Activated CD4-positive, alpha-beta T cell treated with anti-CD3 and anti-CD28 coated beads for 36 hours (primary cell): Measurements from ENCODE around the gene CLSTN2. TPM values are rescaled to one million over a fixed set of nuclear protein-coding genes. Genes with fewer than 3 reads are reported as not detected.

Source experiments
- ATAC-seq: fragments of 200-7000 bp; cut with Tn5 transposase; one replicate; pipeline ENCODE4 v1.10.0; 2021; ENCODE audit warnings: mild to moderate bottlenecking, moderate library complexity
- CTCF ChIA-PET: fragments of 350-600 bp; sonication (Branson Sonifier 250); formaldehyde crosslinking; loops from one replicate; lab custom pipeline; 2021; ENCODE audit warnings: antibody characterized with exemption; lab: Charles Lee
- POLR2A ChIA-PET: fragments of 350-600 bp; sonication (Branson Sonifier 250); formaldehyde crosslinking; loops from one replicate; lab custom pipeline; 2021; ENCODE audit warnings: antibody characterized with exemption, inconsistent platforms; lab: Charles Lee
- DNase-seq: peaks from one replicate; pipeline ENCODE4 v3.0.0-alpha.2; 2020
- H3K27ac Mint-ChIP-seq: one replicate; pipeline ENCODE4 v1.8.0; 2021; ENCODE audit warnings: mixed read lengths
- H3K27me3 Mint-ChIP-seq: one replicate; pipeline ENCODE4 v1.8.0; 2021; ENCODE audit warnings: mixed read lengths
- H3K36me3 Mint-ChIP-seq: one replicate; pipeline ENCODE4 v1.8.0; 2021; ENCODE audit warnings: low read depth, mixed read lengths
- H3K4me1 Mint-ChIP-seq: one replicate; pipeline ENCODE4 v1.8.0; 2021; ENCODE audit warnings: mixed read lengths
- H3K4me3 Mint-ChIP-seq: one replicate; pipeline ENCODE4 v1.8.0; 2021; ENCODE audit warnings: mild to moderate bottlenecking, moderate library complexity, mixed read lengths
- H3K9me3 Mint-ChIP-seq: one replicate; pipeline ENCODE4 v1.8.0; 2021; ENCODE audit warnings: low read depth, mixed read lengths
- intact Hi-C, 2 experiments: fragments of 100-400 bp; cut with DNase I in 1 of 2; cut with micrococcal nuclease in 1 of 2; formaldehyde crosslinking; loops; one replicate each; pipeline versions ENCODE4 v1.14.2 to v1.15.1; 2022 to 2024; cut with DNase I, micrococcal nuclease
- total RNA-seq, 2 experiments: library from RNA; stranded (reverse); gene quantifications; one replicate each; pipeline ENCODE4 v1.2.3, GENCODE V29; 2021

Gene CLSTN2
- total RNA-seq, 2 experiments from 2014 or later, result not detected

- H3K36me3 Mint-ChIP-seq, result no peaks in the 10 kb centered on the region
- no peaks in the 10 kb centered on the region for H3K4me1 Mint-ChIP-seq
- no peak overlapping the region for H3K27ac Mint-ChIP-seq
- ChIA-PET POLR2A (no interaction called here), CTCF (no interaction called here)
- no peak for DNase-seq
- peaks cover 2% of the 10 kb centered on the region for H3K9me3 Mint-ChIP-seq
- peaks cover 4% of the 10 kb centered on the region for H3K27me3 Mint-ChIP-seq
- intact Hi-C loops, result no loop called here
- no peak for ATAC-seq
- no peak overlapping the region for H3K4me3 Mint-ChIP-seq
Observed at GRCh38 chr3:140359233-140359995, 424.4 kb downstream of the CLSTN2 start.

- peaks cover 2% of the 10 kb centered on the region for H3K9me3 Mint-ChIP-seq
- peaks cover 3% of the 10 kb centered on the region for H3K27me3 Mint-ChIP-seq
- intact Hi-C loops, result no loop called here
- H3K4me3 Mint-ChIP-seq, result no peak overlapping the region
- POLR2A ChIA-PET, result no interaction called here
- H3K27ac Mint-ChIP-seq, result no peak overlapping the region
- H3K4me1 Mint-ChIP-seq, result no peaks in the 10 kb centered on the region
- no peaks in the 10 kb centered on the region for H3K36me3 Mint-ChIP-seq
- DNase-seq (no peak), ATAC-seq (no peak)
- CTCF ChIA-PET, result interaction anchor here (0.7 kb wide), 1 partner anchor 75 kb away, joined by 3 read pairs; no protein-coding TSS in a partner anchor
Observed at GRCh38 chr3:140360332-140360731, 425.3 kb downstream of the CLSTN2 start.

- H3K4me1 Mint-ChIP-seq, result no peaks in the 10 kb centered on the region
- no peak overlapping the region for H3K4me3 Mint-ChIP-seq
- POLR2A ChIA-PET, result no interaction called here
- peaks cover 2% of the 10 kb centered on the region for H3K9me3 Mint-ChIP-seq
- DNase-seq (peak; percentile 43), ATAC-seq (peak; percentile 30)
- no peaks in the 10 kb centered on the region for H3K27me3 Mint-ChIP-seq
- CTCF ChIA-PET, result no interaction called here
- no peaks in the 10 kb centered on the region for H3K36me3 Mint-ChIP-seq
- no peak overlapping the region for H3K27ac Mint-ChIP-seq
- intact Hi-C loops, result no loop called here
Observed at GRCh38 chr3:140363801-140364200, 428.8 kb downstream of the CLSTN2 start.

GRCh38 chr3:140365872-140366697 lies 431.1 kb downstream of the CLSTN2 start:
- Mint-ChIP-seq H3K9me3 (no peaks in the 10 kb centered on the region), H3K4me3 (no peak overlapping the region), H3K36me3 (no peaks in the 10 kb centered on the region), H3K27me3 (no peaks in the 10 kb centered on the region), H3K27ac (no peak overlapping the region), H3K4me1 (no peaks in the 10 kb centered on the region)
- ChIA-PET CTCF (interaction anchor here (0.5 kb wide), 1 partner anchor 1763 kb away, joined by 3 read pairs; no protein-coding TSS in a partner anchor), POLR2A (no interaction called here)
- ATAC-seq (no peak), DNase-seq (no peak)
- intact Hi-C loops, result no loop called here

- Mint-ChIP-seq H3K27ac (no peak overlapping the region), H3K27me3 (no peaks in the 10 kb centered on the region), H3K36me3 (no peaks in the 10 kb centered on the region), H3K9me3 (no peaks in the 10 kb centered on the region), H3K4me3 (no peak overlapping the region), H3K4me1 (no peaks in the 10 kb centered on the region)
- DNase-seq (no peak), ATAC-seq (no peak)
- intact Hi-C loops, result no loop called here
- POLR2A ChIA-PET, result no interaction called here
- CTCF ChIA-PET, result interaction anchor here (1.2 kb wide), 1 partner anchor 24 kb away, joined by 3 read pairs; no protein-coding TSS in a partner anchor
Observed at GRCh38 chr3:140368223-140368811, 433.3 kb downstream of the CLSTN2 start.

GRCh38 chr3:140370686-140371085 lies 435.7 kb downstream of the CLSTN2 start:
- no peak for DNase-seq
- H3K9me3 Mint-ChIP-seq, result no peaks in the 10 kb centered on the region
- peaks cover 3% of the 10 kb centered on the region for H3K4me1 Mint-ChIP-seq
- POLR2A ChIA-PET, result no interaction called here
- peaks cover 2% of the 10 kb centered on the region for H3K27me3 Mint-ChIP-seq
- no peak overlapping the region for H3K27ac Mint-ChIP-seq
- CTCF ChIA-PET, result no interaction called here
- no peak overlapping the region for H3K4me3 Mint-ChIP-seq
- no peaks in the 10 kb centered on the region for H3K36me3 Mint-ChIP-seq
- ATAC-seq, result no peak
- intact Hi-C loops, result no loop called here

GRCh38 chr3:140373234-140373633 lies 438.2 kb downstream of the CLSTN2 start:
- Mint-ChIP-seq H3K27me3 (peaks cover 2% of the 10 kb centered on the region), H3K9me3 (no peaks in the 10 kb centered on the region), H3K36me3 (no peaks in the 10 kb centered on the region), H3K27ac (no peak overlapping the region), H3K4me1 (peaks cover 3% of the 10 kb centered on the region), H3K4me3 (no peak overlapping the region)
- no peak for DNase-seq
- ChIA-PET POLR2A (no interaction called here), CTCF (no interaction called here)
- intact Hi-C loops, result no loop called here
- no peak for ATAC-seq

- POLR2A ChIA-PET, result no interaction called here
- peaks cover 2% of the 10 kb centered on the region for H3K27me3 Mint-ChIP-seq
- H3K27ac Mint-ChIP-seq, result no peak overlapping the region
- DNase-seq (no peak), ATAC-seq (peak; percentile 55)
- H3K36me3 Mint-ChIP-seq, result no peaks in the 10 kb centered on the region
- intact Hi-C loops, result no loop called here
- H3K4me3 Mint-ChIP-seq, result no peak overlapping the region
- H3K4me1 Mint-ChIP-seq, result peaks cover 3% of the 10 kb centered on the region
- CTCF ChIA-PET, result interaction anchor here (0.8 kb wide), 1 partner anchor 222 kb away, joined by 3 read pairs; no protein-coding TSS in a partner anchor
- H3K9me3 Mint-ChIP-seq, result no peaks in the 10 kb centered on the region
Observed at GRCh38 chr3:140375002-140375401, 440.0 kb downstream of the CLSTN2 start.

- no peak for ATAC-seq
- Mint-ChIP-seq H3K4me1 (peaks cover 3% of the 10 kb centered on the region), H3K9me3 (no peaks in the 10 kb centered on the region)
Observed at GRCh38 chr3:140376136-140376889, 441.3 kb downstream of the CLSTN2 start.

GRCh38 chr3:140377644-140378043 lies 442.7 kb downstream of the CLSTN2 start:
- DNase-seq (no peak), ATAC-seq (no peak)
- CTCF ChIA-PET, result no interaction called here
- intact Hi-C loops, result no loop called here
- peaks cover 3% of the 10 kb centered on the region for H3K4me1 Mint-ChIP-seq
- POLR2A ChIA-PET, result no interaction called here
- H3K36me3 Mint-ChIP-seq, result no peaks in the 10 kb centered on the region
- peaks cover 2% of the 10 kb centered on the region for H3K27me3 Mint-ChIP-seq
- no peak overlapping the region for H3K27ac Mint-ChIP-seq
- no peaks in the 10 kb centered on the region for H3K9me3 Mint-ChIP-seq
- no peak overlapping the region for H3K4me3 Mint-ChIP-seq

More at GRCh38 chr3:140376136-140376889, 441.3 kb downstream of the CLSTN2 start:
- ChIA-PET CTCF (no interaction called here), POLR2A (no interaction called here)
- Mint-ChIP-seq H3K27ac (no peak overlapping the region), H3K36me3 (no peaks in the 10 kb centered on the region), H3K27me3 (peaks cover 2% of the 10 kb centered on the region), H3K4me3 (no peak overlapping the region)
- DNase-seq, result no peak
- intact Hi-C loops, result no loop called here
